Epithelial cell of esophagus (primary cell): ENCODE data around the gene LMTK2.

ENCODE experiments used
- DNase-seq: peaks from one replicate; pipeline ENCODE4 v3.0.0; 2010; ENCODE audit warnings: low read depth
- H3K4me3 ChIP-seq: 2 replicates; pipeline ENCODE4 v1.5.1; 2011; ENCODE audit warnings: mild to moderate bottlenecking, low read length, control low read depth
- CTCF ChIP-seq: IDR thresholded peaks from 2 replicates; pipeline ENCODE4 v1.5.1; 2011; ENCODE audit warnings: low read depth, mild to moderate bottlenecking, low read length, control low read depth, inconsistent platforms; ENCODE audit not compliant: insufficient read depth; ENCODE audit errors: missing control alignments

The LMTK2 gene

GRCh38 chr7:98149116-98149692, 42.5 kb downstream of the LMTK2 start:
- no peak for TF ChIP-seq CTCF
- DNase-seq, result no peak
- no peak overlapping the region for H3K4me3 ChIP-seq

- no peak overlapping the region for H3K4me3 ChIP-seq
- no peak for TF ChIP-seq CTCF
- DNase-seq, result no peak
Observed at GRCh38 chr7:98151884-98152283, 45.2 kb downstream of the LMTK2 start.

GRCh38 chr7:98156700-98157099, 50.0 kb downstream of the LMTK2 start:
- H3K4me3 ChIP-seq, result no peak overlapping the region
- TF ChIP-seq CTCF, result no peak
- DNase-seq, result no peak

GRCh38 chr7:98157761-98158160, 51.1 kb downstream of the LMTK2 start:
- no peak for TF ChIP-seq CTCF

GRCh38 chr7:98162758-98163157, 56.1 kb downstream of the LMTK2 start:
- DNase-seq, result peak; percentile 13
- no peak overlapping the region for H3K4me3 ChIP-seq
- TF ChIP-seq CTCF, result no peak

More at GRCh38 chr7:98157761-98158160, 51.1 kb downstream of the LMTK2 start:
- DNase-seq, result no peak
- H3K4me3 ChIP-seq, result no peak overlapping the region

GRCh38 chr7:98163269-98163668, 56.6 kb downstream of the LMTK2 start:
- H3K4me3 ChIP-seq, result no peak overlapping the region
- no peak for TF ChIP-seq CTCF
- no peak for DNase-seq
